ENCODE results near the gene PPP1CB. TPM values are rescaled to one million over a fixed set of nuclear protein-coding genes. Genes with fewer than 3 reads are reported as not detected.

PPP1CB gene
- total RNA-seq = 181 and 203 TPM in 2 replicates

- H3K36me3 ChIP-seq (ENCODE audit: control insufficient read depth, insufficient read depth, low read length) = no peaks in the 10 kb centered on the region
- no peaks in the 10 kb centered on the region for H3K27me3 ChIP-seq (ENCODE audit: control insufficient read depth, insufficient read depth, low read length)
- peak; percentile 73 for DNase-seq (ENCODE audit: low read depth)
- H3K4me3 ChIP-seq (ENCODE audit: low read depth, low read length) = peak within 1 kb of the TSS; percentile 89
- TF ChIP-seq CTCF (IDR thresholded peaks at IDR 0.05; ENCODE audit: insufficient read depth, low read length, poor library complexity, severe bottlenecking) = no peak
These were observed at the start of gene PPP1CB for GRCh38 chr2:28751252-28751955. Gene PPP1CB (plus strand): TSS chr2:28751830. CDS start chr2:28752125, 295 bp downstream.

DNA sequence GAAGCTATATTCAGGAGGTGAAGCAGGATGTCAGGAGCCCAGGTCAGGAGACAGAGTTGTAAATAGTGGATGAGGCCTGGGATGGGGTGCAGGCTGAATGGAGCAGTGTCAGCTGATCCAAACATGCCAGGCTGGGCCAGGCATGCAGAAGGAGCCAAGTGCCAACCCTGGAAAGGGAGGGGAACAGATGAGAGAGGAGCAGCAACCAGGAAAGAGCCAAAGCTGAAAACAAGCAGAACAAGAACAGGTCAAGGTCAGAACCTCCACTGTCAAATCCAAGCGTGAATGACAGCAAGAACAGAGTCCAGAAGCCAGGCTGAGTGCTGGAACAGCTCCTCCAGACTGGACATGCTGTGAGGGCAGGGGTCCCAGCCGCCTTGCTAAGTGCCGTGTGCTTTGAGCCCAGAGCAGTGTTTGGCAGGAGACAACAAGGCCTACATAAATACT, 49.2 kb upstream of the PPP1CB start:
- no peak for DNase-seq (ENCODE audit: low read depth)
- Histone ChIP-seq H3K27me3 (ENCODE audit: control insufficient read depth, insufficient read depth, low read length) (no peaks in the 10 kb centered on the region), H3K36me3 (ENCODE audit: control insufficient read depth, insufficient read depth, low read length) (no peaks in the 10 kb centered on the region), H3K4me3 (ENCODE audit: low read depth, low read length) (no peak overlapping the region)
- no peak for TF ChIP-seq CTCF (IDR thresholded peaks at IDR 0.05; ENCODE audit: insufficient read depth, low read length, poor library complexity, severe bottlenecking)

DNA sequence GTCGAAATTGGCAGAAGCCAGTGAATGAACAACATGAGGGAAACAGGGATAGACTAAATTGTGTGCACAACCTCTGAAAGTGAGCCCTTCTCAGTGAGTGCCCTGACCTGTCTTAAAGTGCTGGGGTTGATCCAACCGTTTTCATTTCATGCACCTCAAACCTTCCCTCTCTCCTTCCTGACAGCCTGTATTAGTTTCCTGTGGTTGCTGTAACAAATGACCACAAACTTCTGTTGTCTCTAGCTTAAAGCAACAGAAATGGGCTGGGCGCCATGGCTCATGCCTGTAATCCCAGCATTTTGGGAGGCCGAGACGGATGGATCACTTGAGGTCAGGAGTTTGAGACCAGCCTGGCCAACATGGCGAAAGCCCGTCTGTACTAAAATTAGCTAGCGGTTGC, 48.8 kb upstream of the PPP1CB start:
- no peaks in the 10 kb centered on the region for H3K27me3 ChIP-seq (ENCODE audit: control insufficient read depth, insufficient read depth, low read length)
- H3K4me3 ChIP-seq (ENCODE audit: low read depth, low read length) = no peak overlapping the region
- TF ChIP-seq CTCF (IDR thresholded peaks at IDR 0.05; ENCODE audit: insufficient read depth, low read length, poor library complexity, severe bottlenecking) = no peak
- H3K36me3 ChIP-seq (ENCODE audit: control insufficient read depth, insufficient read depth, low read length) = no peaks in the 10 kb centered on the region
- no peak for DNase-seq (ENCODE audit: low read depth)

DNA sequence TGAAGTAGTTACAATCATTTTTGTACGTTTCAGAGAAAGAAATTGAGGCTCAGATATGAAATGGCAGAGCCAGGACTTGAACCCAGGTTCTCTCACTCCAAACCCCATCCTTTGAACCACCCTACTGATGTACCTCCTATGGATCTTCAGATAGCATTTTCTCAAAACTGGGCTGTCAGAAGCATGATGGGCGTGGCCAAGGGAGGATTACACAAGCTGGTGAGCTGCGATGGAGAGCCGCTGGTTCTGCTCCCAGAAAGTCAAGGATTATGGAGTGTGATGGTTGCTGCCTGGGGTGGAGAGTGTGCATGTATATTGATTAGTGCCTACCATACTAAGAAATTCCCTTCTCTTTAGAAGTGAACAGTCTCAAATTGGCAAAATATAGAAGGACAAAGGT, 47.0 kb upstream of the PPP1CB start:
- H3K4me3 ChIP-seq (ENCODE audit: low read depth, low read length) = no peak overlapping the region
- no peak for TF ChIP-seq CTCF (IDR thresholded peaks at IDR 0.05; ENCODE audit: insufficient read depth, low read length, poor library complexity, severe bottlenecking)
- no peaks in the 10 kb centered on the region for H3K27me3 ChIP-seq (ENCODE audit: control insufficient read depth, insufficient read depth, low read length)
- no peaks in the 10 kb centered on the region for H3K36me3 ChIP-seq (ENCODE audit: control insufficient read depth, insufficient read depth, low read length)
- DNase-seq (ENCODE audit: low read depth) = no peak

- DNase-seq (ENCODE audit: low read depth) = no peak
- Histone ChIP-seq H3K36me3 (ENCODE audit: control insufficient read depth, insufficient read depth, low read length) (no peaks in the 10 kb centered on the region), H3K27me3 (ENCODE audit: control insufficient read depth, insufficient read depth, low read length) (no peaks in the 10 kb centered on the region), H3K4me3 (ENCODE audit: low read depth, low read length) (no peak overlapping the region)
- TF ChIP-seq CTCF (IDR thresholded peaks at IDR 0.05; ENCODE audit: insufficient read depth, low read length, poor library complexity, severe bottlenecking) = no peak
These were observed 45.7 kb upstream of the PPP1CB start for GRCh38 chr2:28705751-28706440.

All from kidney epithelial cell (primary cell).